ENCODE data around the gene CCNDBP1.
A peak's percentile ranks its signal among the peaks of the same experiment; 100 is the strongest.
"Not testable (repeated sequence)": the region's sequence is repeated elsewhere in the genome, so short reads cannot be mapped to it uniquely, and the experiment has no call there.

Gene CCNDBP1

DNA sequence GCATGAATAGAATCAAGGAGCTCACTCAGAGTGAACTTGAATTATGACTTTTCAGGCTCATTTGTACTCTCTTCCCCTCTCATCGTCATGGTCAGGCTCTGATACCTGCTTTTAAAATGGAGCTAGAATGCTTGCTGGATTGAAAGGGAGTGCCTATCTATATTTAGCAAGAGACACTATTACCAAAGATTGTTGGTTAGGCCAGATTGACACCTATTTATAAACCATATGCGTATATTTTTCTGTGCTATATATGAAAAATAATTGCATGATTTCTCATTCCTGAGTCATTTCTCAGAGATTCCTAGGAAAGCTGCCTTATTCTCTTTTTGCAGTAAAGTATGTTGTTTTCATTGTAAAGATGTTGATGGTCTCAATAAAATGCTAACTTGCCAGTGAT, 9.6 kb downstream of the CCNDBP1 start:
- no peak for DNase-seq

DNA sequence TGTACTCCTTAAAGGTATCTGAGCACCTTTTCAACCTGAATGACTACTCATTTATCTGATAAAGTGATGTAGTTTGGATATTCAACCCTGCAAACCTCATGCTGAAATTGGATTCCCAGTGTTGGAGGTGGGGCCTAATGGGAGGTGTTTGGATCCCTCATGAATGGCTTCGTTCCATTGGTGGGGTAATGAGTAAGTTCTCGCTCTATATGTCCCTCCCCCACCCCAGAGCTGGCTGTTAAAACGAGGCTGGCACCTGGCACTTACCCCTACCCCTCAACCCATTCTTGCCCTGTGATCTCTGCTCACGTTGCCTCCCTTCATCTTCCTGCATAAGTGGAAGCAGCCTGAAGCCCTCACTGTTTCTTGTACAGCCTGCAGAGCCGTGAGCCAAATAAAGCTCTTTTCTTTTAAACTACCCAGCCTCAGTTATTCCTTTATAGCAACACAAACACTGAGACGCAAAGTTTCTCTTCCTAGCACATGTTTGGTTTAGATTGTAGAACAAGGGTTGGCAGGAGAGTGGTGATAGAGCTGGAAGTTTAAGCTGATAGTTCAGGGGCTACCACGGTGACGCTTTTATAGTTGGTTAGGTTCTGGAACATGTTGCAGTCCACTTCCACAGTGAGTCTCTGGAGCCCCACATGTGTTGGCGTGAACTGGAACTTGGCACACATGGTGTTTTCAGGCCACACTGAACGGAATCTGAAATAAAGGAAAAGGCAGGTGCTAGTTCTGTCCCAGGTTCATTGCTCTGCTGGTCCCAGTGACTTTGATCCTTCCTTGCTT, 11.8 kb downstream of the CCNDBP1 start:
- DNase-seq: no peak

DNA sequence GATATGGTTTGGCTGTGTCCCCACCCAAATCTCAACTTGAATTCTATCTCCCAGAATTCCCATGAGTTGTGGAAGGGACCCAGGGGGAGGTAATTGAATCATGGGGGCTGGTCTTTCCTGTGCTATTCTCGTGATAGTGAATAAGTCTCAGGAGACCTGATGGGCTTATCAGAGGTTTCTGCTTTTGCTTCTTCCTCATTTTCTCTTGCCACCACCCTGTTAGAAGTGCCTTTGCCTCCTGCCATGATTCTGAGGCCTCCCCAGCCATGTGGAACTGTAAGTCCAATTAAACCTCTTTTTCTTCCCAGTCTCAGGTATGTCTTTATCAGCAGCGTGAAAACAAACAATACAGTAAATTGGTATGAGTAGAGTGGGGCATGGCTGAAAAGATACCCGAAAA, 12.6 kb downstream of the CCNDBP1 start:
- DNase-seq: not testable (repeated sequence)

DNA sequence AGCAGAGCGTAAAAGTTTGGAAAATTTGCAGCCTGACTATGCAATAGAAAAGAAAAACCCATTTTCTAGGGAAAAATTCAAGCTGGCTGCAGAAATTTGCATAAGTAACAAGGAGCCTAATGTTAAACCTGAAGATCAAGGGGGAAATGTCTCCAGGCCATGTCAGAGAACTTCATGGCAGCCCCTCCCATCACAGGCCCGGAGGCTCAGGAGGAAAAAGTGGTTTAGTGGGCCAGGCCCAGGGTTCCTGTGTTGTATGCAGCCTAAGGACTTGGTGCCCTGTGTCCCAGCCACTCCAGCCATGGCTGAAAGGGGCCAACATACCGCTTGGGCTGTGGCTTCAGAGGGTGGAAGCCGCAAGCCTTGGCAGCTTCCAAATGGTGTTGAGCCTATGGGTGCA, 13.4 kb downstream of the CCNDBP1 start:
- not testable (repeated sequence) for DNase-seq

DNA sequence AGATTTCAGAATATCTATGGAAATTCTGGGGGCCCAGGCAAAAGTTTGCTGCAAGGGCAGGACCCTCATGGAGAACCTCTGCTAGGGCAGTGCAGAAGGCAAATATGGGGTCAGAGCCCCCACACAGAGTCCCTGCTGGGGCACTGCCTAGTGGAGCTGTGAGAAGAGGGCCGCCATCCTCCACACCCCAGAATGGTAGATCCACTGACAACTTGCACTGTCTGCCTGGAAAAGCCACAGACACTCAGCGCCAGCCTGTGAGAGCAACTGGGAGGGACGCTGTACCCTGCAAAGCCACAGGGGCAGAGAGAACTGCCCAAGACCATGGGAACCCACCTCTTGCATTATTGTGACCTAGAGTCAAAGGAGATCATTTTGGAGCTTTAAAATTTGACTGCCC, 13.8 kb downstream of the CCNDBP1 start:
- no peak for DNase-seq

DNA sequence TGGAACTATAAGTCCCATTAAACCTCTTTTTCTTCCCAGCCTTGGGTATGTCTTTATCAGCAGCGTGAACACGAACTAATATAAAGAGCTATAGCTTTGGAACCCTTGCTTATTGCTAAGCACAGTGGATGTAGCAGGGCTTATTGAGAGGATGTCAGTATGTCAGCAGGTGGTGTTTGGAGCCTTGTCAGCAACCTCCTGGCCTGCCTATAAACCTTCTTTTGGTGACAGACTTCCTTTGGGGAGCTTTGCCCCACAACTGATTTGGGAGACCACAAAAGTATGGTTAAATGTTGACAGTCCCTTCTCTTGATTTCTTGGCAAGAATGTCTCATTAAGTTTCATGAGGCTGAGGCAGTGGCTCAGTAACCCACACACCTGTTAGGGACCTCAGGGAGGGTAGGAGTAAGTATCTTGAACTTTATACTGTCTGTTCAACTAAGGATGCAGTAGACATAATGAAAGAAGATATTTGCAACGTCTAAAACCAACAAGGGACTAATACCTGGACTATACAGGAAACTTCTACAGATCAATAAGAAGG, 14.8 kb downstream of the CCNDBP1 start:
- DNase-seq: no peak

DNA sequence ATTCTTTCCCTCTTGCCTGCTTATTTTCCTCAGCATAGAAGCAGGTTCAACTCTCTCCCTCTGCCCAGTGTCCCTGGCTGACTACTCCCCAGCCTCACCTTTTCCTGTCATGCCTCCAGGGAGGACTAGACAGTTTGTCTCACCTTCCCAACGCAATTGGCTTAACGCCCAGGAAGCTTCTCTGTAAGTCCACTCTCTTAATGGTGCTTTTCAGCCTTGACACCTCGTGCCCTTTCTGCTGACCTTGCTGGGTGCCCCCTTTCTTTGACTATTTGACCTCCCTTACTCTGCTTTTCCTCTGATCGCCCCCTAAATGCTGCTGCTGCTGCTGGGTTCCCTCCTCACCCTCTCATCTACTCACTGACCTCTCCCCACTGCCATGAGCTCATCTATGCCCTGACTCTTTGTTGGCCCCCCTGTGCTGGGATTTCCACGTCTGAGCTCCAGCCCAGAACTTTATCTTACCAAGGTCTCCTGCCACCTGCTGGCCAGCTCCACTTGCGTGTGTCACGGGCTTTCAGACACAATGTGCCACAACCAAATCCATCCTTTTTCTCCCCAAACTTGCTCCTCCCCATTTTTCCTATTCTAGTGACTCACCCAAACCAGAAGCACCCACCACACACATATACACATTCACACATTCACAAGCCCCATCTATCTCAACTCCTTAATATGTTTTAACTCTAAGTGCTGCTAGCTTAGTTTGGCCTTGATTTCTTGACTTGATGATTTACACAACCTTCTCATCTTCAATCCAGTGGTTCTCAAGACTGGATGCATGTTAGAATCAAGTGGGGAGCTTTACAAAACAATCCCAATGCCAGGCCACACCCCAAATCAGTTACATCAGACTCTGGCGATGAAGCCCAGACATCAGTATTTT, 19.1 kb downstream of the CCNDBP1 start:
- DNase-seq: peak in 1 of 2 experiments; percentile 44

DNA sequence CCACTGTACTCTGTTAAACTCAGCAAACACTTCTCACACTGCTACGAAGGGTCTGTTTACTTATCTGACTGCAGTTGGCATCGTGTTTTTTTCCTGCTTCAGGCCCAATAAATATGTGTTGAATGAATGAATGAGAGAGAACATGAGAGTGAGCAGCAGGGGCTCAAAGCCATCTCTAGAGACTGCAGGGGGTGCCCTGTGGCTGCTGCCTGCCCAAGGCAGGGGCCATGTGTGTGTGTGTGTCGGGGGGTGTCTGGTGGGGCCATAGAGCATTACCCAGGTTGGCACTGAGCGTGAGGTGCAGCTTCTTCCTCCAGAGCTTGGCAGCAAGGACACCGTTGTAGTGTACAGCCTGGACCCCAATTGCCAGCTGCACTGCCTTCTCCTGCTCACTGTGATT, 20.9 kb downstream of the CCNDBP1 start:
- DNase-seq: no peak

DNA sequence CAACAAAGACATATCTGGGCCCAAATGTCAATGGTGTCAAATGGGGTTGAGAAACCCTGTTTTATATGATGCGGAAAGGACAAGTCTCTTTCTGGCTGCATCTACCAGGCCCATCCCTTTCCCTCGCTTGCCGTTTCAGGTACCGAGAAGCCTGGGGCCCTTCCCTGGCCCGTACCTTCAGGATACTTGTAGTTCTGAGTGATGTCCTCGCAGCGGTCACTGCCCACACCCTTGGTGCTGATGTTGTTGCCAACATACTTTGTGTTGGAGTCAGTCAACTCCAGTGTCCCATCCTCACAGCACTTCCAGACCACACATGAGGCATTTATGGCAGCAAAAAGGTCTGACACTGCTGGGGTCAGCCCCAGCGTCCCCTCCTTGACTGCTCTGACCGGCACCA, 21.8 kb downstream of the CCNDBP1 start:
- no peak for DNase-seq

DNA sequence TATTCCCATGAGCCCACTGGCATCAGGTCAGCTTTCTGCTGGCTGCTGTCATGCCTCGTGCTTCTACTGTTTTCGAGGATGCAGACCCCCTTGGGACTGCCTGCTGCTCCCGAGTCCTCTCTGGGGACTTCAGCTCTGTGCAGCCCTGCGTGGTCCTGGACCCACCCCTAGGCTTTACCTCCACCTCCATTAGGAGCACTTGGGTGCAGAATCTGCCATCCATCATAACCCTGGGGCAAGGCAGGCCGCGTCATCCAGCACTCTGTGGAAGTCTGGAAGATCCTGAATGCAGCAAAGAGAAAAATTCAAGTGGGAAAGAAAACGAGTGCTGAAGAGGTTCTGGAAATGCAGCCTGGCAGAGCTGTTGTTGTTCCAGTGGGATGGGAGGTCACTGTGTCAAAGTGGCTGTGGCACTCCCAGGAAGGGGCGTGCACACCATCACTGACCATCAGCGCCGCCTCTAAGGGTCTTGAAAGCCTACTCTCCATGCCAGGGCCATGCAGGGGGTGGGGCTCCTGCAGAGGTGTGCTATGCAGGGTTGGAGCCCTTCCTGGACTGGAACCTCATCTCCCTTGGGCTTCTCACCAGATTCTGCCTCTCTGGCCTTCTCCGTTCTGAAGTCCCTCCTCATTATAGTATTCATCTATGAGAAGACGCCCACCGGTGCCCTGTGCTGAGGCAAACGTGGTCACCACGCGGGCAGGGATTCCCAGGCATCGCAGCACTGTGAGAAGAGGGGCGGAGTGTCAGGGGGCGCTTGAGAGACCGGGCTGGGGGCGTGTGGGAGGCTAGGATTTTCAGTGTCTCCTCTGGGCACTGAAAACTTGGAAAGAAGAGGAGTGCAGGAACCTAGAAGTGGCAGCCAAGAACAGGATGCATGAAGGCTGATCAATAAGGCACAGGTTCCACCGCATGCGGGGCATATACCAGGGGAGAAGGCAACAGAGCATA, 23.1 kb downstream of the CCNDBP1 start:
- DNase-seq: no peak

DNA sequence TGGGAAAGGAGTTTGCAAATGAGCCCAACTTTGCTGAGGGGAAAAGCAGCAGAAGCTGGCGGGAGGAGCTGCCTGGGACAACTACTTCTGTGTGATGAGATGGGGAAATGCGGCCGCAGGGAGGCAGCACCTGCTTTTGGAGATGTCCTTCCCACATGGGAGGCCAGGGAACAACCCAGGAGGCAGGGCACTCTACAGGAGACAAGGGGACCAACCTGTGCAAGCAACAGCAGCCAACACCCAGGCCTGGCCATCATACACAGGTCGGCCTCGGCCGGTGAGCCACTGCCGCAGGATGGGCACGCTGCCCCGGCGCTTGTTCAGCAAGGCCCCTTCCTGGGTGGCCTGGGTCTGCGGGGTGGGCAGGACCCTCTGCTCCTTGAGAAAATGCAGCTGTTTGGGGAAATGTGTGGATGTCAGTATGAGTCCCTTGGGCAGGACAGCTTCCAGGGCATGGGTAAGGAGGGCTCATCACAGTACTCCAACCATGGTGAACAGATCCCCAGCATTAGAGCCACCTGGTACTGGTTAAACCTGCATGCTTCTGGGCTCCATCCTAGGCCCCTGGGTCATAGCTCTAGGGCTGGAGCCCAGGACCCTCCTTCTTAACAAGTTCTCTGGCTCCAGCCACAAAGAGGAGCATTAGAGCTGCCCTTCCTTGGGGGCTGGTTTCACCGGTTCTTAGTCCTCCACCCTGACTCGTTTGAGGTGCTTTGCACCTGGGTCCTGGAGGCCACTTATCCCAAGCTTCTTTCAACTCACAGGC, 24.0 kb downstream of the CCNDBP1 start:
- DNase-seq: peak in 1 of 2 experiments; percentile 62

DNA sequence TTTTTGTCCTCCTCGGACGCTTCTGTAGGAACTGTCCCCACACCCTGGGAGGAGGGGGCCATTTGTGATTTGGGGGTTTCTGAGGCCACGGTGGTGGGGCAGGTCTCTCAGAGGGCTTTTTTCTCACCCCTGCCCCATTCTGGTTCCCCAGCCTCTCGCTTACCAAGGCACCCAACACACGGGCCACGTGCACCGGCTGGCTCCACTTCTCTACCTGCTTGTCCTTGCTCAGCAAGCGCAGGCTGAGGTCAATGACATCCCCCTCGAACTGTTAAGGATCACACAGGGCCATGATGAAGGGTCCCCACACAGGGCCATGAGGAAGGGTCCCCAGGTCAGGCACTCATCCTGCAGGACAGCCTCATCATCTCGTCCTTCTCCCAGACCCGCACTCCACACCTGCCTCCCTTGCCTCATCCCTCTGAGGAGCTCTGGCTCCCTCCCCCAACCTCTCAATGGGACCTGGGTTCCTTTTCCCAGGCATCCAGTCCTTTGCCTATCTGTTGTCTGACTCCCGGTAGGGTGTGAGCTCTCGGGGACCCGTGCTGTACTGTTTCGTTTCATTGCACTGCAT, 25.1 kb downstream of the CCNDBP1 start:
- DNase-seq: no peak

DNA sequence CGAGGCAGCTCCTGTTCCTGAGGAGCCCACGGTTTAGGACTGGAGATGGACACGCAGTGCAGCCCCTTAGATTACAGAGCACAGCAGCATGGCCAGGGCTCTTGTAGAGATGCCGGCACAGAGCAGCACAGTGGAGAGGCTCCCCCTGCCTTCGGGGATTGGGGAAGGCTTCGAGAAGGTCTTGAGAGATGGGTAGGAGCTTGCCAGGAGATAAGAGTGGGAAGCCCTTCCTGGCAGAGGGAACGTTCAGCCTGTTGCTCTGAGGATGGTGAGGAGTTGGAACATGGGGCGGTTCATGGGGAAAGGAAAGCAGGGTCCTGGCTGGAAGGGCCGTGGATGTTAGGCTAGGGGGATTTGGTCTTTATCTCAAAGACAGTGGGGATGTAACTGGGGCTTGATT, 25.6 kb downstream of the CCNDBP1 start:
- DNase-seq: no peak

DNA sequence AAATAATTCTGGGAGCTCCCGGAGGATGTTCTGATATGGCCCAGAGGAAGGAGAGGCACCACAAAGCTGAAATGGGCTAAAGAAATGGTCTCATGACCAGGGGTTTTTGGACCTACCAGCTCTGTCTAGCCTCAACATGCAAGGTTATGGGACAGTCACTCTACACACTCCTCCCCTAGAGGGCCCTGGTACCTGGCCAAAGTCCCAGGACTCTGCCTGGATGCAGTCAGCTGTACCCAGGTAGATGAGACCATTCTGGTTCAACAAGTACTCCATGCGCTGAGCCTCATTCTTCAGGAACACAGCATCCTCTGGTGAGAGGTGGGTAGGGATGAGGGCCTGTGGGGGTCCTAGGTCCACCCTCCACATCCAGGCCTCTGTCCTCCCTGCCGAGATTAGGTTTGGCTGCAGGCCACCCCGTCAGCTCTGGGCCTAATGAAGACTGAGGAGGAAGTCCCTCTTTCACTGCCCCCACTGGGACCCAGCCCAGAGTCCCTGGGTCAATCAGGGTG, 26.1 kb downstream of the CCNDBP1 start:
- no peak for DNase-seq

DNA sequence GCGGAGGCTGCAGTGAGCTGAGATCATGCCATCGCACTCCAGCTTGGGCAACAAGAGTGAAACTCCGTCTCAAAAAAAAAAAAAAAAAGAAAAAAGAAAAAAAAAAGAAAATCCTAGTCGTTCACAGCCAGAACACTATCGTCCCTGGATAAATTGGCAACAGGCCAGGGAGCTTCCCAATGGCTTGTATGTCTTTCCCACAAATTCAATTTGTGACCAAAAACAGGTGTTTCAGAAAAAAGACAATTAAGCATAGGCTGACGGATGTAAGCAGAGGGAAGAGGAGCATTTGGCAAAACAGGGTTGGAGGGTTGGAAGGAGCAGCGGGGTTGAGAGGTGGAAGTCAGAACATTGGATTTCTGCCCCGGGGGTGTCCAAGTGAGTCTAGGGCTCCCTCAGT, 27.1 kb downstream of the CCNDBP1 start:
- no peak for DNase-seq

DNA sequence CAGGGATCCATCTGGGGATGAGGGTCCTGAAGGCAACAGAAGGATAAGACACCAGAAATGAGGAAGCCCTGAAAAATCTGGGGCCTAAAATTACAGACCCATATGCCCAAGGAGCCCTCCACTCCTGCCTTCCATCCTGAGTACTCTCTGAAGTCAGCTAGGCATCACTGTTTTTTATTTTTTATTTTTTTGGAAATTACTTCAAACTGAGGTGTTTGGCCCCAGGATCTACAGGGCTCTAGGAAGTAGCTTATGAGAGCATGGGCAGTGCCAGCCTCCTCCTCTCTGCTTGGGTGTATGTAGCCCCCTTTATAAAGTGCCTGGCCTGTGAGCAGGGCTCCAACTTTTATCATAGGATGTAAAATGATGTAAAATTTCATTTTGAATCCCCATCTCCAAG, 27.7 kb downstream of the CCNDBP1 start:
- no peak for DNase-seq

DNA sequence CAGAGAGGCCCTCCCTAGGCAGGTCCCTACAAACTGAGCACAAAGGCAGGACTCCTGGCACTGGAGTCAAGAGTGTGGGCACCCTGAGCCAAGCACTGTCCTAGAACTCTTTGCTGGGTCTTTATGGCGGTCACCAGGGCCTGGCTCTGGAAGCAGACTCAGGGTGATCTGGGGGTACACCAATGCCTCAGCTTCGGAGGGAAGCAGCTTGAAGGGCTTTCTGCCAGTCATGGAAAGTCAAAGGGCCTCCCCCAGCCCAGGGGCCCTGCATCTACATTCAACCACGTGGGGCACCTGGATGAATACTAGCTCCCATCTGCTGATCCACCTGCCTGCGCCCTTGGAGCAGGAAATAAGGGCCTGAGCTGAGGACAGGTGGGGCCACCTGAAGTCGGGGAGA, 28.3 kb downstream of the CCNDBP1 start:
- no peak for DNase-seq

DNA sequence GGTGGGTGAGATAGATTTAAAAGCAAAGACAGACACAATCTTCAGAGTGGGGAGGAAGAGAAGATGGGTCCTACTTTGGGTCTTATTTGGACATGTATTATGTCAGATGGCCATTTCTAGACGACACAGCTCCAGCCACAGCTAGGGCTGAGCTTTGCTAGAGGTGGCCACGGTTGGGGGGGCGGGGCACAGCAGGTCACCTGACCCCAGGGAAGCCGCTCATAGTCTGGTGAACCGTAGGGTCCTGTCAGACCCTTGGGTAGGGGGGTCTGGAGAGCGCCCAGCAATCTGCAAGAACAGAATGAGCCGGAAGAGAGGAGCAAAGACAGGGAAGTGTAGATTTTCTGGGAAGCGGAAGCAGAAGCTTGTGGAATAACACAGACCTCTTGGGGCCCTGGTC, 29.0 kb downstream of the CCNDBP1 start:
- no peak for DNase-seq

DNA sequence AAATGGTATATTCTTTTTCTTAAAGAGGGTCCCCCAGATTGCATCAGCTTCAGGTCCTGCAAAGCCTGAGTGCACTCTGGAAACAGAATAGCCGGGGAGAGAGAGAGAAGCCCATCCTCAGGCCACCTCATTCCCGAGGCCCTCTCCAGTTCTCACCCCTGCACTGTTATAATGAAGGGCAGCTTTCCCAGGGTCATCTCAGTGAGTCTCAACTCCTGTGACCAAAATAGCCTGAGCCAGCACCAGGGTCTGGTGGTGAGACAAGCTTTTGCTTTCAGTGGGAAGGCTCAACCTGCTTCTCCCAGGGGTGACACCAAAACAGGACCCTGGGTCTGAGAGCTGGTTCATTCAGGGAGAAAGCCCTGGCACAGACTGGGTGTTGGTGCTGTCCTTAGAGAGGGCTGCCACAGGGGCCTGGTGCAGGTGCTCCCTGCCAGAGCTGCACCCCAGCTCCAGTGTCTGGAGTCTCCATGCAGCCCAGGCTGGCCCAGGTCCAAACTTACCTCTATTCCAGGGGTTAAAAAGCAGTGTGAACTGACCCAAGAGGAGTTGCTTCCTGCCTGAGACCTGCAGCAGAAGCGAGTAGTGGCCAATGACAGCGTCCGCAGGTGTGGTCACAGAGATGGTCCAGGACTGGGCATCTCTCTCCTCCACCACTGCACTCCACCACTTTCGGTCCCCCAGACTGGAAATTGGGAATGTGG, 29.5 kb downstream of the CCNDBP1 start:
- DNase-seq: no peak

DNA sequence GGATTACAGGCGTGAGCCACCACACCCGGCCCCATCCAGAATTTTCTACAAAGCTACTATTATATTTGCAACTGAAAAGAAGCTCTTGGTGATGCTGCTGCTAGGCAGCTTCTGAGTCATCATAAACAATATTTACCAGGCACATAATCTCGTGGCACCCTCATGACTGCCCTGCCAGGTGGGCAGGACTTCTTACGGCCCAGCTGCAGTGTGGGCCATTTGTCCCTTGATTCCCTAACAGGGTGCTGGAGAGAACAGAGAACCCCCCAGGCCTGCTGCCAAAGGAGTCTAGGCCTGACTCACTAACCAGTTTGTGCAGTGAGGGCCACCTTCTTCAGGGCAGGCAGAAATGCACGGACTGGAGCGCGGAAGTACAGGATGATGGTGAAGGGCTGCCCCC, 30.8 kb downstream of the CCNDBP1 start:
- no peak for DNase-seq

All from NCI-H526 (cell line).